HG02884 (cell line): ENCODE data around the gene SGMS2.

Experiments used
- ATAC-seq: cut with Tn5 transposase; IDR thresholded peaks from one replicate; pipeline ENCODE4 v1.9.1; 2021; ENCODE audit warnings: mild to moderate bottlenecking, moderate library complexity; ENCODE audit not compliant: unreplicated experiment

Gene SGMS2

DNA sequence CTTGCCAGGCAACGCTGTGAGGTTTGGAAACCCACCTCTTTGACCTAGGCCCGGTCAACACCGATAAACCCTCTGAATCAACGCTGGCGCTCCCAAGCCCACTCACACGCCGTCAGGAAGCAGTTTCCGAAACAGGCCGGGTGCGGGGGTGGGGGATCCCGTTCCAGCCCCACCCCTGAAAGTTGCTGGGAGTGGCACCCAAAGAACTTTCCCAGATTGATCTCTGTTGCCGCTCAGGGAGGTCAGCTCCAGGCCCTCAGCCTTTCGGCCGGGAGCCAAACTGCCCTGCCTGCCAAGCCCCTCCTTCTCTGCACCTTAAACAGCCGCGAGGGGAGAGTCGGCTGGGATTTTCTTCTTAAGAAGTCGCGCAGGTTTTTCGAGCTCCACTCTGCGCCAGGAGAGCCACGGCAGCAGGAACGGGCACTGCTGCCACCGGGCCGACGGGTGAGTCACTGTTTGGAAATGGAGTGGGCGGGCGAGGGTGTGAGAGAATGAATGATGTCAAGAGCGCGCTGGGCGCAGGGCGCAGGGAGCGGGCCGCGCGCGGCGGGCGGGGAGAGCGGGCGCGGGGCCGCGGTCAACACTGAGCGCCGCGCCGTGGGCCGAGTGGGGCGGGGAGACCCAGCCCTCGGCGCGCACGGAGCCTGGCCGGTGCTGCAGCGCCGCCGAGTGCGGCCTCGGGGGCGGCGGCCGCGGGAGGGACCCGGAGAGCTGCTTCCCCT, at the start of gene SGMS2:
Gene SGMS2, plus strand, starts transcription at position 583 of the 722 bp plus-strand sequence. CDS start 70,622 bp downstream, outside the sequence.
- ATAC-seq, result peak; percentile 52

DNA sequence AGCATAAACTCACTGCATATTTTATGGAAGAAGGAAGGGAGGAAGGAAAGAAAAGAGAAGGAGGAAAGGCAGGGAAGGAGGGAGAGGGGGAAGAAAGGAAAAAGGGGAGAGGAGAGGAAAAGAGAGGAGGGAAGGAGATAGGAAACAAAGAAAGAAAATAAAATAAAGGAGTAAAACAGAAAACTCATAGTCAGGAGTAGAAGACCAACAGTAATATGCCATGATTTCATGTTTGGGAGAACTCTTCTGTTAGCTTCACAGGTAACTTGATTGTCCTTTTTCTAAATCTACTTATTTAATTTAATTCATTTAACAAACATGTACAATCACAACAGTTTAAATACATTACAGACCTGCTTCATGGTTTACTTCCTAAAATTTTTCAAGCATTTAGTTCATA, 46.8 kb upstream of the SGMS2 start:
- no peak for ATAC-seq

DNA sequence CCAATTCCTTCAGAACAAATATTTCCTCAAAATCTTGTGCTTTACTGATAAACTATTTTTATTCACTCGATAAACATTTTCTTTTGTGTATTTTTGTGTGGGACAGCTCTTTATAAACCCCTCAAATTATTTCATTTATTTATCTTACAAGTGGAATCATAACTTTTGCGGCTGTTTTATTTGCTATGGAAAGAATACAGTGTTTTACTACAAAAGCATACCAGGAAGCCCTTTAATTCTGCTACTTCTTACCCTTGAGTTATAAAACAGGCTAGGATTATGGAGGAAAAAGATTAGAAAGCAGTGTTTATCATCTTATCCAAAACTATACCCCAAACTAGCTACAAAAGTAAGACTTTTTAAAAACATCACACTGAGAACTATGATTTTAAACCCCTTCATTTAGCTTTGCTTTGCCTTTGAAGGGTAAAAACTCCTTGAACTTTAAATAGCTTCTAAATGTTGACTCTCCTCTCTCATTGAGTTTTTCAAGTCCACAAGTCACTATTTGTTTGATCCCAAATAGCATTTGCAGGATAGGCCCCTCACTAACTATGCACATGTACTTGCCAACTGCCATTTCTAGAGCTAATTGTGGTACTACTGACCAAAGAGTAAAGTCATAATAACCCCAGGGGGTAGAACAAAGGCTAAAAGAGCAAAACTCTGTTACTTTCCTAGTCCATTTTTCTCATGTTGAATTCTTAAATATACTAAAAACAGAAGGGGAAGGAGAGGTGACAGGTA, 45.8 kb upstream of the SGMS2 start:
- no peak for ATAC-seq

DNA sequence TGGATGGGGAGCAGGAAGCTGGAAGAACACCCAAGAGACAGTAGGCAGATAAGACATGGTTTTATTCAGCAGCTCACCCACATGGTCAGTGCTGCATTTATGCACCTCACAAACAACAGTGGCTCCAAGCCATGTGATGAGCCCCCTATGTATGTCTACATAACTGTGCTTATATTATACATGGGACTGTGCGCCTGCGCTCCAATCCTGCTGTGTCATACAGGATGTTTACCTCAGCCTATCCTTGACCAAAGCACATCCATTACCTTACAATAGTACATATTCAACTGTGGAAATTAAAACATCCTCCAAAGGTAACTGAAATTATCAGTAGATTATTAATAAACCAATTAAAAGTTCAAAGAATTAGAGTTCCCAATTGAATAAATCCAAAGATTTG, 44.1 kb upstream of the SGMS2 start:
- no peak for ATAC-seq

DNA sequence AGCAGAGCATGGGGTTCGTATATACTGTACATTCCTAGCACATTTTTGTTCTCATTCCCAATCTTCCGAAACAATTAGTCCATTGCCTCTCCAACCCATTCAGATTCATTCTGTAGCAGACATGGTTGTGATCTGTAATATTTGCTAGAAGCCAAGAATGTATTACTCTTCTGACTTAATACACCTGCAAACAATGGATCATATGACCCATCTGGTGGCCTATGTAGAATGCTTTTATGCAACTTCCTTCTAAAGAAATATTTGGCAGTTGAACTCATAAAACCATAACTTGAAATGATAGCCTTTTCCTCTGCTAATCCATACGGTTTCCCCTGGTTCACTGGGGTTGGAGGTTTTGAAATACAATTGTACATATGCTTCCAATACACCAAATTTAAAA, 32.8 kb upstream of the SGMS2 start:
- no peak for ATAC-seq

DNA sequence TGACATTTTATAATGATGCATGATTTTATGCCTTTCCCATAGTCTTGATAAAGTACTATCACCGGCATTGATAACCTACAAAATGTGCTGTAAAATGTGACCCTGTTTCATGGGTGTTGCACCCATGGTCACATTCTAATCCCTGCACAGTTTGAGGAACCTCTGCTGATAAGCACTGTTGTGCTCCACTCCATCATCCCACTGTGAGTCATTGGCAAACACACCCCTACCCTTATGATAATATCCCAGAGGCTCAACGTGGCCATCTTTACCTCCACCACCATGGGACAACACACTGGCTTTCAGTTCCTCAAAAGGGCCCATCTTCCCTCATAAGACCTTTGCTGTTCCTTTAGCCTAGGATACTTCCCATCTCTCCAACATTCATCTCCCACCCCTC, 32.0 kb upstream of the SGMS2 start:
- ATAC-seq, result no peak

DNA sequence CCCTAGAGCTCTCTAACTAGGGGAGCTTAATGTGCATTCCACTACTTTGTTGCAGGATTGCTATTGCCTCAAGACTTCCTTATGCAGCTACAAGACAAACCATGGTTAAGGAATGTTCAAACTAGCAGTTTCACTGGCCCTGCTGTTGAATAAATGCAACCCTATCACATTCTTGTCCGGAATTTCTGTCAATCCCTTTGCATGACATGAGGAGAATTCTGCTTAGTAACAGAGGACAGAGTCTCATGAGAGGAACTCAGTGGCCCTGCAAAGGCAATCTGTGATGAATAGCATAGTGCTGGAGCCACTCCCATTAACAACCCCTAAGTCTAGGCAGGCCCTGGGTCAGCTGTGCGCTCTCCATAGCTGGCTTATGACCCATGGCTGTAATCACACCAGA, 30.7 kb upstream of the SGMS2 start:
- no peak for ATAC-seq

DNA sequence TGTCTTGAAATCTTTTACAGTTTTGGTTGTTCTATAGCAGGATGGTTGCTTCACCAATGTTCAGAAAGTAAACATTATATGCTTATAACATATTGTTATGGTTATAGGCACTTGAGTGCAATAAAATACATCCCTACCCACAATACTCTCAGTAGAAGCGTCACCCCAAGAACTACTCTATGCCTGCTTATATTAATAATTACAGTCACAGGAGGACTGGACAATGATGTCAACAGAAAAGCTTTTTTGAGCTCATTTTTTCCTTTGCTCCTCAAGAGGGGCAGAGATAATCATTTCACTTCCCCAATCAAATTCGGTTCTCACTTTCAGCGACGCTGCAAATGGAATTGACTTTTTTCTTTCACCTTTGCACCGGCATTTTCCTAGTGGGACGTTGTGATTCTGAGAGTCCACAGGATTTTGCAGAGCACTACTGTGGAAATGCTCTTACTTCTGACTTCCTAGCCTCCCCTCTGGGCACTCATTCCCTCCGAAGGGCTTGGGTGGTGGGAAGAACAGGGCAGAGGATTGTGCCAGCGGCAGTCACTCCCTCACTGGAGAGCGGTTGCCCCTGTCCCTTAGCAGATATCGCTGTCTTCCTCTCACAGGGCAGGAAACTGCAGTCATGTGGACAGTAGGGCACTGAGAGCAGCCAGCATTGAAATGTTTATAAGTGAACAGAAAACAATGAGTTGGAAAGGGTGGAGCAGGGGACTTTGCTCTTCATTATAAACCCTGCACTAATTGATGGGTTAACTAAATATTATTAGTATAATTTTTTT, 24.9 kb upstream of the SGMS2 start:
- ATAC-seq, result no peak

DNA sequence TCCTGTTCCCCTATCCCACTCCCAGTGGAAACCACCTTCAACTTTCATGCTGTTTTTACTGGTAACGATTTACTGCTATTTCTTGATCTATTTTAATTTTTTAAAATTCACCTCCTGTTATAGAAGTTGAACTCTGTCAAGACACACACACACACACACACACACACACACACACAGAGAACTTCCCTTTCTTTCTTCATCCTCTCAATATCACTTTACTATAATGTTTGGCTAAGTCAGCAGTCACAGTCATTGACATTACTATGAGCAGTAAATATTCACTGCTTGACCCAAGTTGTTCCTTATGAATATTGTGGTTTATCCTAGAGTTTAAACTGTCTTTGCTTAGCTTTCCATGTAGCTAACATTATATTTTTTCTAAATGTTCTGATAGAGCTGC, 24.0 kb upstream of the SGMS2 start:
- no peak for ATAC-seq

DNA sequence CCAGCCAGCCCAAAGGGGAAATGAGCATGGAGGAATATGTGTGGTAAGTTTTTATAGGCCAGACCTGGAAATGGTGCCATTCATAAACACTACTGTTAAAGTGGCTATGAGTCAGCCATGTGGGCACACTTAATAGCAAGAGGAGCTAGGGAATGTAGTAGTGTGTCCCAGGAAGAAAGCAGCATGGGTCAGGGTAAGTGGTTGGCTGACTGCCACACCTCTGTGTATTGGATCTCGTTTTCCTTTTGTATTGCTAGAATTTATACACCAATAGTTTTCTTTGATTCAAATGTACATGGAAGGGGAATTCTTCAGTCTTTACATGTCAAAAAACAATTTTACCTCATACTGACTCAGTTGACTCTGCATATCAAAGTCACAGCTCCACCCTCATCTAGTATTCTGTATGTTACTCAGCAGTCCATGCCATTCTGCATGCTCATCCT, 22.9 kb upstream of the SGMS2 start:
- ATAC-seq, result no peak

DNA sequence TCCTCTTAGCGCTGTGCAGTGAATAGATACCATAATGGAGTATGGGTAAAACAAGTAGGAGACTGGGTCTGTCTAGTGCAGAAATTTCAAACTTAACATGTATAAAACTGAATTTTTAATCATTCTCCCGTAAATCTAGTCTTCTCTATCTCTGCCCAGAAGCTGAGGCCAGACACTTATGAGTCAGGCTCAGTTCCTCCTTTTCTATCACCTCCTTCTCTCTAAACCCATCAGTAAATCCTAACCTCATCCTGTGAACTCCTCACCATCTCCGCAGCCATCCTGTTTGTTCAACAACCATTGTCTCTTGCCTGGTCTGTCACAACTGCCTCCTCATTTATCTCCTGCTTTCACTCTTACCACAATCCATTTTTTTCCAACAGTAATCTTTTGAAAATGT, 19.8 kb upstream of the SGMS2 start:
- ATAC-seq, result no peak

DNA sequence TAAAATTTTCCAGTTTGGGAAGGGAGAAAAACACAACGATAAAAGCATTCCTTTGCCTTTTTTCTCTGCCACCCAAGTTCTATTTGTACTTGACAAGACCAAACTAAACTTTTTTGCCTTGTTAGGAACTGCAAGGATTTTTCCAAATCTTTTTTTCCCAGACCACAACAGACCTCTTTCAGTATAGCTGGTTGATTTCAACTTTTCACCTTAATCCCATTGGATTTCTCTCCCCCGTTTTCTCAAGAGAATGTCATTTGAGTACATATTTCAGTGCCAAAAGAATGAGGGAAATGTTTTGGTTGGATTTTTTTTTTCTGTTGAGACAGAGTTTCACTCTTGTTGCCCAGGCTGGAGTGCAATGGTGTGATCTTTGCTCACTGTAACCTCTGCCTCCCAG, 18.5 kb upstream of the SGMS2 start:
- ATAC-seq, result no peak

DNA sequence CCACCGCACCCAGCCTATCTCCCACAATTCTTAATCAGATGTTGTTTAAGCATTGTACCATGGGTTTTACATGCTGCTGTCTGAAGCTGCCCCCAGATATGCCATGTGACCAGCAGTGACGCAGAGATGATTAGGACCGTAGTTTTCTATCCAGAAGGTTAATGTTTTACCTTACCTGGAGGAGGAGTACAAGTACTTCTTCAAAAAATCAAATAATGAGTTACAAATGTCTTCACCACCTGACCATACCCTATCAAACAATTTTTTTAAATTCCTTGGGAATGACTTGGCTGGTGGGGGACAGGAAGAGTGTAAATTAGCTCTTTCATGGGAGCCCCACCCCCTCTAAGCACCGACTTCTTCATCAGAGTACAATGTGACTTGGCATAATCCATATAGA, 16.2 kb upstream of the SGMS2 start:
- ATAC-seq, result no peak

DNA sequence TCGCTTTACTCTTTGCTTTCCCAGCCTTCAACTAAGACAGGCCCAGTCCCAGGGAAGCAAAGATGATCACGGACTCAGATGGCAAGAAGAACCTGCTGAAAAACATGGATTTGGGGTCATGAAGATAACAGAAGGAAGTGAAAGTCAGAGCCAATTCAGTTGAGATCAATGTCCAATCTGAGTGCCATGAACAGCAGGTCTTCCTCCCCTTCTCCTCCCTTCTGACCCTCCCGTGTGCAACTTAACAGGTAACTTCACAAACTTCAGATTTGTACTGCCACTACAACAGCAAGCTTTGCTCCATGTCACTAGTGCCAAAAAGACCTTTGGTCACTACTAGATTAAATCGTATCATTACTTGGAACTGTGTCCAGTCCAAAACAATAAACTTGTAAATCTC, 15.5 kb upstream of the SGMS2 start:
- no peak for ATAC-seq

DNA sequence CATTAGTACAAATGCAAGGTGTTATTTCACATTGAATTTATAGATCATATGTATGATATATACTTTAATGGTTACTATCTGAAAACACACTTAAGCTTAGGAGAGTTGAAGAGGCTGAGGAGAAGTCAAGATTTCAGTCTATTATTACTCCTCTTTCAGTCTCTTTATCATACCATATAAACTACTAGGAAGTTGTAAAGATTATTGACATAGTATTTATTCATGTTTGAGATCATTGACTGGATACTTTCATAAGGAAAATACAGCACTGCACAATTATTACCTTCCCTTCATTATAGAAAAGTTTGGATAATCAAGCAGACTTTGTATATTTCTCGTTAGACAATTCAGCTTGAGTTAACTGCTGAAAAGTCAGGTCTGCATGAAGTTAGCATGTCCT, 10.0 kb upstream of the SGMS2 start:
- ATAC-seq, result no peak

DNA sequence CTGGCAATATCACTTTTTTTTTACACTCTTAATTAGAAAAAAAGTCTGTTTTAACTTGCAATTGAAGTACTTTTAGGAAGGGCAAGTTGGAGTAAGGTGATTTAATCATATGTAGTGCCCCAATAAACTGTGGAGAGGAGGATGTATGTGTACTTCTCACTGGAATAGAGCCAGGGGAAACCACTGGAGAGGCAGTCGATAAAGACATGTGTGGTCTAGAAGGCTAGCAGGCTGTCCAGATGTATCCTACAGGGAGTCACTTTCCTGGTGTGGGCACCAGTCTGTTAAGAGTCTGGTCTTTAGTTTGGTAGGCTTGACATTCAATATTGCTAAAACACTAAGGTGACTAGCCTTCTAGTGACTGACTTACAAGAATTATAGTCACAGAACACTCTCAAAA, 9.6 kb upstream of the SGMS2 start:
- ATAC-seq, result no peak

DNA sequence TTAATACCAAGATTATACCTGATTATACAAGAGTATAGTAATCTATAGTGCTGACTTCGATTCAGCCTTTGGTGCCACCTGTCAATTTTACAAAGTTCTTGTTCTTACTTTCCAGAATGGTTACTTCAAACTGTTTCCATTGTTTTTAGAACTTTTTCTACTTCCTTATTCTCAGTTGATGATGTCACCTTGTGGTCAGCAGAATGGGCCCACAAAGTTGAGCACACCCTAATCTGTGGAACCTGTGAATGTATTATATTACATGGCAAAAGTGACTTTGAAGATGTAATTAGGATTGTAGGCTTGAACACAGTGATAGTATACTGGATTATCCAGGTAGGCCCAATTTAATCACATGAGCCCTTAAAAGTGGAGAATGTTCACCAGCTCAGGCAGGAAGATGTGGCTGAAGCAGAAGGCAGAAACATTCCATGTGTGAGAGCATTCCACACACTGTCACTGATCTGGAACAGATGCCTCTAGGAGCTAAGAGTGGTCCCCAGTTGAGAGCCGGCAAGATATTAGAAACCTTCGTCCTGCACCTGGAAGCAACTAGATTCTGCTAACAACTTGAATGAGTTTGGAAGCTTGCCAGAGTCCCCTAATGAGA, 6.3 kb upstream of the SGMS2 start:
- no peak for ATAC-seq

DNA sequence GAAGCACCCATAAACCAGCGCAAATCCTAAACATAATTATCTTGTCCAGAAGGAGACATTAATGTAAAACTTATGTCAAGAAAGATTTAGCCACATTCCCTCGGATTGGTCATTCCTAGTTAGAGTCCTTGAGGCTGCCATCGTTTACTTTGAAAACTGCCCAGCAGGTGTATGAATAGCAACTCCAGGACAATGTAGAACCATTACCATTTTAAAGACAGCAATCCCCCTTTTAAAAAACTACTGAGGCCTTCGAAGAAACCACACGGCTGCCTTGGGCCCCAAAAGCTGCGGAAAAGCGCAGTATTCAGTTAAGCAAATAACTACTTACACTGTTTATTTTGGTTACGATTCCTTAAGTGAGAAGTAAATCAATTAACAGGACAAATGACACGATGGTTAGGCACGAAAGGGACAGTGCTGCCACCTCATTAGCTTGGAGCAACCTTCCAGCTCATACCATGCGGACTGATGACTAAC, 822 bp upstream of the SGMS2 start:
- ATAC-seq, result no peak

DNA sequence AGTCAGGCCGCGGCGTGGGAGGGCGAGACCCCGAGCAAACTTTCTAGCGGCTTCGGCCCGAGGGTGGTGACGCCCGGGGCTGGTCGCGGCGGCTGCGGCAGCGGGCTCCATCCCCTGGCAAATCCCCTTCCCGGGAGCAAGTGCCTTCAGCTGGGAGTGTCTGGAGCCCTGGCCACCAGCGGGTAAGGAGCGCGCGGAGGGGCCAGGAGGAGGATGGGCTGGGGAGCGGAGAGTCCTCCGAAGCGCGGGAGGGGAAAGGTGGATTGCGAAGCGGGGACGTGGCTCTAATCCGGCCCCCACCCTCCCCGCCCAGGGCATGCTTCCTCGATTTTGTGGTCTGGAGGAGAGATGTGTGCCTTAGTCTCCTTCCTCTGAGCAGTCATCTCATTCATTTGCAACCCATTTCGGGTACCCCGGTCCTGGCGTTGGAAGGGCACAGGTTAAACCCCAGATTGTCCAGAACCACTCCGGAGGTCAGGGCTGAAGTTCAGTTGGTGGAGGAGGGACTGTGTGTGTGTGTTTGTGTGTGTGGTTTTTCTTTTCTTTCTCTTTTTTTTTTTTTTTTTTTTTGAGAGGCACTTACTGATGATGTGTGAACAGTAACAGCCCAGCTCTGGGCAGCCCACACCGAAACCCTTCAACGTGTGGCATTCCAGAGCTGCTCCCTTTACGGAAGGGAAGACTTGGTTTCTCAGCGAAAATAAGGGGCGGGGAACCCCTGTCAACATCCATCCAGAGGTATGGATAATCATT, 516 bp downstream of the SGMS2 start:
- peak; percentile 28 for ATAC-seq

DNA sequence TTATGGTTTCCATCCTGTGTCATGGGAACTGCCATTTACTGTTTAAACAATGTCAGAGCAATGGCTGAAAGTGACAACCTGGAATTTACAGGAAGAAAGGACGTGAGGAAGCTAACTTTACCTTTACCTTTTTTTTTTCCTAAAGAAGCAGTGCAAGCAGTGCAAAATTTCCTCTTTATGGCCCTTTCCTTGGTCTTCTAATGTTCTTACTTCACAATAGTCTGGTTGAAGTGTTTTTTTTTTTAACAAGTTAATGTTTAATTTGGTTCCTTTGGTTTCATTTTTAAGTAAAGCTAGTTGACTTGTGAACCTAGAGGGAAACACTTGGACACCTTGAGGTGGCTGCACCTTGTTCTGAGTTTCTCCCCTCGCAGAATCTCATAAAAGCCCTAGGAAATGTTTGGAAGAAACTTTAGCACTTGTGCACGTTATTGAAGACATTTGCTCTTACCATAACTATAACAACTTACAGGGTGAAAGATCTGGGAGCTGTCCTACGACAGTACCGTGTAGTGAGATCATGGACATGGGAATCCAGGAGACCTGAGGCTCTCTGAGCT, 1.8 kb downstream of the SGMS2 start:
- no peak for ATAC-seq
